H9 (cell line): ENCODE measurements around the gene CDC20. TPM values are rescaled to one million over a fixed set of nuclear protein-coding genes. Genes with fewer than 3 reads are reported as not detected.
A peak's percentile ranks its signal among the peaks of the same experiment; 100 is the strongest.

Experiments
- DNase-seq: peaks from one replicate; pipeline ENCODE4 v3.0.0-alpha.2; 2017
- H2AFZ ChIP-seq: one replicate; pipeline ENCODE4 v1.6.1; 2013; ENCODE audit warnings: mild to moderate bottlenecking, low read length, control low read depth, moderate library complexity
- H2AK5ac ChIP-seq: 2 replicates; pipeline ENCODE4 v1.6.1; 2013; ENCODE audit warnings: low read length, control low read depth, mixed read lengths; ENCODE audit not compliant: insufficient read length
- H2BK120ac ChIP-seq: one replicate; pipeline ENCODE4 v1.6.1; 2013; ENCODE audit warnings: low read depth, mild to moderate bottlenecking, low read length, control low read depth, inconsistent platforms; ENCODE audit not compliant: poor library complexity, severe bottlenecking
- H2BK12ac ChIP-seq: 2 replicates; pipeline ENCODE4 v1.6.1; 2013; ENCODE audit warnings: low read length, control low read depth, mixed read lengths, low read depth; ENCODE audit not compliant: insufficient read length
- H2BK15ac ChIP-seq: 2 replicates; pipeline ENCODE4 v1.6.1; 2013; ENCODE audit warnings: low read depth, low read length, control low read depth
- H2BK20ac ChIP-seq: one replicate; pipeline ENCODE4 v1.6.1; 2013; ENCODE audit warnings: low read depth, mild to moderate bottlenecking, low read length, control low read depth, inconsistent platforms; ENCODE audit not compliant: poor library complexity, severe bottlenecking
- H2BK5ac ChIP-seq: 2 replicates; pipeline ENCODE4 v1.6.1; 2013; ENCODE audit warnings: low read length, control low read depth, mixed read lengths; ENCODE audit not compliant: insufficient read length
- H3K14ac ChIP-seq: 2 replicates; pipeline ENCODE4 v1.6.1; 2013; ENCODE audit warnings: low read length, control low read depth; ENCODE audit not compliant: insufficient read depth
- H3K18ac ChIP-seq: 2 replicates; pipeline ENCODE4 v1.6.1; 2013; ENCODE audit warnings: low read depth, mild to moderate bottlenecking, mixed read lengths, low read length, control low read depth; ENCODE audit not compliant: insufficient read length
- H3K23ac ChIP-seq: 2 replicates; pipeline ENCODE4 v1.6.1; 2013; ENCODE audit warnings: low read length, control low read depth, mixed read lengths, low read depth; ENCODE audit not compliant: insufficient read length
- H3K23me2 ChIP-seq: 2 replicates; pipeline ENCODE4 v1.6.1; 2013; ENCODE audit warnings: low read depth, mild to moderate bottlenecking, mixed read lengths, low read length, control low read depth; ENCODE audit not compliant: insufficient read length, poor library complexity, severe bottlenecking
- H3K27ac ChIP-seq: 2 replicates; pipeline ENCODE4 v1.5.1; 2013; ENCODE audit warnings: low read length, control low read depth, mixed read lengths, low read depth; ENCODE audit not compliant: insufficient read length
- H3K27me3 ChIP-seq: 2 replicates; pipeline ENCODE4 v1.6.1; 2013; ENCODE audit warnings: low read length, control low read depth, inconsistent platforms; ENCODE audit not compliant: insufficient read depth
- H3K4ac ChIP-seq: 2 replicates; pipeline ENCODE4 v1.6.1; 2013; ENCODE audit warnings: low read depth, mild to moderate bottlenecking, control low read depth, inconsistent platforms, low read length, moderate library complexity
- H3K4me1 ChIP-seq: 2 replicates; pipeline ENCODE4 v1.6.1; 2013; ENCODE audit warnings: low read length, control low read depth, inconsistent platforms; ENCODE audit not compliant: insufficient read depth
- H3K4me2 ChIP-seq: 2 replicates; pipeline ENCODE4 v1.6.1; 2013; ENCODE audit warnings: low read length, control low read depth, mixed read lengths; ENCODE audit not compliant: insufficient read length, insufficient read depth
- H3K56ac ChIP-seq: 2 replicates; pipeline ENCODE4 v1.6.1; 2013; ENCODE audit warnings: low read depth, mild to moderate bottlenecking, mixed read lengths, low read length, control low read depth; ENCODE audit not compliant: insufficient read length
- H3K79me1 ChIP-seq: 2 replicates; pipeline ENCODE4 v1.6.1; 2013; ENCODE audit warnings: low read depth, mild to moderate bottlenecking, moderate library complexity, low read length, control low read depth, inconsistent platforms; ENCODE audit not compliant: insufficient read depth, poor library complexity, severe bottlenecking
- H3K79me2 ChIP-seq: 2 replicates; pipeline ENCODE4 v1.6.1; 2013; ENCODE audit warnings: low read length, control low read depth, inconsistent platforms; ENCODE audit not compliant: insufficient read depth
- H3K9ac ChIP-seq: 2 replicates; pipeline ENCODE4 v1.6.1; 2013; ENCODE audit warnings: low read length, control low read depth, mixed read lengths; ENCODE audit not compliant: insufficient read length; ENCODE audit errors: extremely low read depth
- H3K9me3 ChIP-seq: one replicate; pipeline ENCODE4 v1.6.1; 2013; ENCODE audit warnings: low read depth, low read length, inconsistent platforms; ENCODE audit not compliant: control insufficient read depth
- H3T11ph ChIP-seq: one replicate; pipeline ENCODE4 v1.6.1; 2013; ENCODE audit warnings: mild to moderate bottlenecking, low read length, control low read depth, inconsistent platforms
- H4K20me1 ChIP-seq: one replicate; pipeline ENCODE4 v1.6.1; 2013; ENCODE audit not compliant: control insufficient read depth, insufficient read length, insufficient read depth
- H4K5ac ChIP-seq: 2 replicates; pipeline ENCODE4 v1.6.1; 2013; ENCODE audit warnings: low read depth, mild to moderate bottlenecking, mixed read lengths, low read length, control low read depth; ENCODE audit not compliant: insufficient read length
- H4K8ac ChIP-seq: replicated peaks from 2 replicates; pipeline ENCODE4 v1.6.1; 2013; ENCODE audit warnings: low read length, control low read depth, mixed read lengths, low read depth; ENCODE audit not compliant: insufficient read length
- H4K91ac ChIP-seq: 2 replicates; pipeline ENCODE4 v1.6.1; 2013; ENCODE audit warnings: low read depth, mild to moderate bottlenecking, moderate library complexity, mixed read lengths, low read length, control low read depth; ENCODE audit not compliant: insufficient read length
- H3K27ac Mint-ChIP-seq, 3 experiments: 2 replicates in 2 of 3; 3 replicates in 1 of 3; pipeline ENCODE4 v1.8.0; 2020 to 2021; ENCODE audit warnings: mixed read lengths in 3 of 3, mild to moderate bottlenecking in 1 of 3, moderate library complexity in 1 of 3
- H3K27me3 Mint-ChIP-seq: 2 replicates; pipeline ENCODE4 v1.8.0; 2021; ENCODE audit warnings: low read depth, mild to moderate bottlenecking, moderate library complexity, mixed read lengths
- H3K36me3 Mint-ChIP-seq, 3 experiments: 2 replicates in 2 of 3; 3 replicates in 1 of 3; pipeline ENCODE4 v1.8.0; 2020 to 2021; ENCODE audit warnings: low read depth in 3 of 3, mixed read lengths in 3 of 3; ENCODE audit not compliant: insufficient read depth in 1 of 3
- H3K4me1 Mint-ChIP-seq, 2 experiments: 2 replicates each; pipeline ENCODE4 v1.8.0; 2020; ENCODE audit warnings: mixed read lengths in 2 of 2
- H3K4me3 Mint-ChIP-seq, 2 experiments: 2 replicates in 1 of 2; 3 replicates in 1 of 2; pipeline ENCODE4 v1.8.0; 2020 to 2021; ENCODE audit warnings: mild to moderate bottlenecking in 2 of 2, mixed read lengths in 2 of 2, moderate library complexity in 1 of 2
- H3K9me3 Mint-ChIP-seq, 2 experiments: 2 replicates in 1 of 2; 3 replicates in 1 of 2; pipeline ENCODE4 v1.8.0; 2020; ENCODE audit warnings: mild to moderate bottlenecking in 2 of 2, mixed read lengths in 2 of 2, moderate library complexity in 1 of 2
- WGBS: extraction: QIAGEN DNeasy Blood & Tissue Kit; methylation state at CpG from one replicate; pipeline ENCODE4 v1.1.7; 2013; ENCODE audit warnings: missing lambda C conversion rate, low lambda C conversion rate, mixed read lengths; ENCODE audit not compliant: insufficient read length; ENCODE audit errors: extremely low coverage; 5-methylcytosine and 5-hydroxymethylcytosine counted together
- total RNA-seq: library from RNA; stranded (reverse); gene quantifications from 2 replicates; pipeline ENCODE4 v1.2.1, GENCODE V29; 2021
- TF ChIP-seq, protein P1 (sequence below): fragments of 200-600 bp; sonication (generic); conservative IDR thresholded peaks from 3 replicates; pipeline ENCODE4 v1.8.0; 2021; ENCODE audit warnings: antibody characterized with exemption, mild to moderate bottlenecking

Gene CDC20
- total RNA-seq, 1 experiment from 2014 or later: 246 TPM

DNA sequence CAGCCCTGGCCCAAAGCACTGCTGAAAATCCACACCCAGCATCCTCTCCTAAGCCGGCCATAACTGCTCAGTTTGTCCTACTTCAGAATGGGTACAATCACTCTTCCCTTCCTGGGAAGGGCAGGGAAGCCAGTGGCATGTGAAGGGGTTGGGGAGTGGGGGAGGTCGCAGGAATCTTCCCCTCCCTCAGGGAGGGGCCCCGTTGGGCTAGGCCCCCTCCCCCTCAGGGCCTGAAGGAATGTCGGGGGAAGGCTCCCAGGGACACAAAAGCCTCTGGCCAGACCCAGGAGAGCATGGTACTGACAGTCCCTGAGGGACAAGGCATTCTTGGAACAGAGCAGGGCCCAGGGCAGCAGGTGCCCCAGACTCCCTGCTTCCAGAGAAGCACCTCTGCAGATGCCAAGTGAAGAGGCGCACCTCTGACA lies 7.8 kb downstream of the CDC20 start:
- peaks cover 24 to 37% (median 32%) of the 10 kb centered on the region in 3 experiments; a peak in 6 of 7 replicates for H3K36me3 Mint-ChIP-seq
- H3K18ac ChIP-seq: no peak overlapping the region
- no peak overlapping the region for H2BK12ac ChIP-seq
- H4K8ac ChIP-seq: no peak overlapping the region
- no peaks in the 10 kb centered on the region; the same call in 1 of the 2 replicates for H3K4me1 ChIP-seq
- H4K91ac ChIP-seq: no peak overlapping the region
- H2BK120ac ChIP-seq: no peak overlapping the region
- H3K9me3 ChIP-seq: no peaks in the 10 kb centered on the region
- no peaks in the 10 kb centered on the region for H3K9me3 Mint-ChIP-seq
- peak overlapping the region; percentile 25 for H3K9ac ChIP-seq
- no peaks in the 10 kb centered on the region for H3K27me3 Mint-ChIP-seq
- H3K4ac ChIP-seq: no peak overlapping the region
- H3K4me1 Mint-ChIP-seq: peaks cover 25 to 39% of the 10 kb centered on the region in 2 experiments
- 0 out of 7 replicates have a peak overlapping the region, but pooled peaks of 1 of the 3 experiments have one; percentile 44 for H3K27ac Mint-ChIP-seq
- H2BK15ac ChIP-seq: no peak overlapping the region
- no peaks in the 10 kb centered on the region for H3K27me3 ChIP-seq
- no peak overlapping the region for H3T11ph ChIP-seq
- H3K27ac ChIP-seq: no peak overlapping the region
- no peaks in the 10 kb centered on the region for H3K79me1 ChIP-seq
- TF ChIP-seq, protein P1, sequence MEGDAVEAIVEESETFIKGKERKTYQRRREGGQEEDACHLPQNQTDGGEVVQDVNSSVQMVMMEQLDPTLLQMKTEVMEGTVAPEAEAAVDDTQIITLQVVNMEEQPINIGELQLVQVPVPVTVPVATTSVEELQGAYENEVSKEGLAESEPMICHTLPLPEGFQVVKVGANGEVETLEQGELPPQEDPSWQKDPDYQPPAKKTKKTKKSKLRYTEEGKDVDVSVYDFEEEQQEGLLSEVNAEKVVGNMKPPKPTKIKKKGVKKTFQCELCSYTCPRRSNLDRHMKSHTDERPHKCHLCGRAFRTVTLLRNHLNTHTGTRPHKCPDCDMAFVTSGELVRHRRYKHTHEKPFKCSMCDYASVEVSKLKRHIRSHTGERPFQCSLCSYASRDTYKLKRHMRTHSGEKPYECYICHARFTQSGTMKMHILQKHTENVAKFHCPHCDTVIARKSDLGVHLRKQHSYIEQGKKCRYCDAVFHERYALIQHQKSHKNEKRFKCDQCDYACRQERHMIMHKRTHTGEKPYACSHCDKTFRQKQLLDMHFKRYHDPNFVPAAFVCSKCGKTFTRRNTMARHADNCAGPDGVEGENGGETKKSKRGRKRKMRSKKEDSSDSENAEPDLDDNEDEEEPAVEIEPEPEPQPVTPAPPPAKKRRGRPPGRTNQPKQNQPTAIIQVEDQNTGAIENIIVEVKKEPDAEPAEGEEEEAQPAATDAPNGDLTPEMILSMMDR: no peak
- DNase-seq: no peak
- no CpG with 5 or more reads among the region's 5 CpGs for WGBS
- H3K4me2 ChIP-seq: peak overlapping the region; percentile 78
- H2AK5ac ChIP-seq: no peak overlapping the region
- no peak overlapping the region for H2BK20ac ChIP-seq
- H3K79me2 ChIP-seq: no peaks in the 10 kb centered on the region; the same call in 1 of the 2 replicates
- H2AFZ ChIP-seq: no peak overlapping the region
- H4K5ac ChIP-seq: no peak overlapping the region
- peak overlapping the region; percentile 74 to 86 for H3K4me3 Mint-ChIP-seq
- H3K23ac ChIP-seq: no peak overlapping the region
- H4K20me1 ChIP-seq: no peaks in the 10 kb centered on the region
- H3K56ac ChIP-seq: no peak overlapping the region
- no peak overlapping the region for H2BK5ac ChIP-seq
- no peak overlapping the region for H3K14ac ChIP-seq
- peaks cover 15% of the 10 kb centered on the region for H3K23me2 ChIP-seq
